ENCODE measurements around the gene HMGCLL1.

Gene HMGCLL1

GRCh38 chr6:55405474-55406235, 173.3 kb downstream of the HMGCLL1 start:
- Histone ChIP-seq H3K9me3 (ENCODE audit: control insufficient read depth, low read length) (no peaks in the 10 kb centered on the region), H3K4me3 (ENCODE audit: insufficient read depth, low read depth, low read length, poor library complexity, severe bottlenecking) (no peak overlapping the region), H3K27me3 (replicated peaks; ENCODE audit: control insufficient read depth, insufficient read depth, low read length, poor library complexity, severe bottlenecking) (no peaks in the 10 kb centered on the region), H3K36me3 (ENCODE audit: control insufficient read depth, insufficient read depth, low read length) (no peaks in the 10 kb centered on the region), H3K27ac (ENCODE audit: insufficient read depth, low read length, poor library complexity, severe bottlenecking) (no peak overlapping the region), H3K4me1 (ENCODE audit: control insufficient read depth, insufficient read depth, low read length, poor library complexity, severe bottlenecking) (no peaks in the 10 kb centered on the region)
- DNase-seq: no peak

GRCh38 chr6:55399351-55399750, 179.6 kb downstream of the HMGCLL1 start:
- H3K4me3 ChIP-seq (ENCODE audit: insufficient read depth, low read depth, low read length, poor library complexity, severe bottlenecking): no peak overlapping the region
- H3K4me1 ChIP-seq (ENCODE audit: control insufficient read depth, insufficient read depth, low read length, poor library complexity, severe bottlenecking): no peaks in the 10 kb centered on the region
- H3K9me3 ChIP-seq (ENCODE audit: control insufficient read depth, low read length): no peaks in the 10 kb centered on the region
- H3K27ac ChIP-seq (ENCODE audit: insufficient read depth, low read length, poor library complexity, severe bottlenecking): no peak overlapping the region
- H3K27me3 ChIP-seq (replicated peaks; ENCODE audit: control insufficient read depth, insufficient read depth, low read length, poor library complexity, severe bottlenecking): no peaks in the 10 kb centered on the region
- DNase-seq: no peak
- H3K36me3 ChIP-seq (ENCODE audit: control insufficient read depth, insufficient read depth, low read length): no peaks in the 10 kb centered on the region

GRCh38 chr6:55397986-55398385, 181.0 kb downstream of the HMGCLL1 start:
- no peaks in the 10 kb centered on the region for H3K4me1 ChIP-seq (ENCODE audit: control insufficient read depth, insufficient read depth, low read length, poor library complexity, severe bottlenecking)
- no peak for DNase-seq
- no peak overlapping the region for H3K27ac ChIP-seq (ENCODE audit: insufficient read depth, low read length, poor library complexity, severe bottlenecking)

GRCh38 chr6:55395871-55396270, 183.1 kb downstream of the HMGCLL1 start:
- no peak for DNase-seq
- no peaks in the 10 kb centered on the region for H3K27me3 ChIP-seq (replicated peaks; ENCODE audit: control insufficient read depth, insufficient read depth, low read length, poor library complexity, severe bottlenecking)
- H3K9me3 ChIP-seq (ENCODE audit: control insufficient read depth, low read length): no peaks in the 10 kb centered on the region
- no peak overlapping the region for H3K27ac ChIP-seq (ENCODE audit: insufficient read depth, low read length, poor library complexity, severe bottlenecking)
- no peaks in the 10 kb centered on the region for H3K4me1 ChIP-seq (ENCODE audit: control insufficient read depth, insufficient read depth, low read length, poor library complexity, severe bottlenecking)
- H3K4me3 ChIP-seq (ENCODE audit: insufficient read depth, low read depth, low read length, poor library complexity, severe bottlenecking): no peak overlapping the region
- H3K36me3 ChIP-seq (ENCODE audit: control insufficient read depth, insufficient read depth, low read length): no peaks in the 10 kb centered on the region

More at GRCh38 chr6:55397986-55398385, 181.0 kb downstream of the HMGCLL1 start:
- H3K27me3 ChIP-seq (replicated peaks; ENCODE audit: control insufficient read depth, insufficient read depth, low read length, poor library complexity, severe bottlenecking): no peaks in the 10 kb centered on the region
- H3K4me3 ChIP-seq (ENCODE audit: insufficient read depth, low read depth, low read length, poor library complexity, severe bottlenecking): no peak overlapping the region
- no peaks in the 10 kb centered on the region for H3K9me3 ChIP-seq (ENCODE audit: control insufficient read depth, low read length)
- no peaks in the 10 kb centered on the region for H3K36me3 ChIP-seq (ENCODE audit: control insufficient read depth, insufficient read depth, low read length)

GRCh38 chr6:55388211-55388610, 190.8 kb downstream of the HMGCLL1 start:
- Histone ChIP-seq H3K9me3 (ENCODE audit: control insufficient read depth, low read length) (no peaks in the 10 kb centered on the region), H3K4me3 (ENCODE audit: insufficient read depth, low read depth, low read length, poor library complexity, severe bottlenecking) (no peak overlapping the region), H3K27ac (ENCODE audit: insufficient read depth, low read length, poor library complexity, severe bottlenecking) (no peak overlapping the region), H3K4me1 (ENCODE audit: control insufficient read depth, insufficient read depth, low read length, poor library complexity, severe bottlenecking) (no peaks in the 10 kb centered on the region), H3K27me3 (replicated peaks; ENCODE audit: control insufficient read depth, insufficient read depth, low read length, poor library complexity, severe bottlenecking) (no peaks in the 10 kb centered on the region), H3K36me3 (ENCODE audit: control insufficient read depth, insufficient read depth, low read length) (no peaks in the 10 kb centered on the region)
- no peak for DNase-seq
